Measurements from ENCODE around the gene ATN1. TPM values are rescaled to one million over a fixed set of nuclear protein-coding genes. Genes with fewer than 3 reads are reported as not detected.
"Not testable (repeated sequence)": the region's sequence is repeated elsewhere in the genome, so short reads cannot be mapped to it uniquely, and the experiment has no call there.

Gene ATN1
- total and polyA plus RNA-seq, 2 of the 4 experiments (the other 2 are of a cell fraction), result 3.4 to 58.7 TPM

GRCh38 chr12:6884539-6884938, 43.2 kb upstream of the ATN1 start:
- no peak for ATAC-seq (ENCODE audit: low read depth)
- Histone ChIP-seq H2BK5ac (ENCODE audit: low read depth, low read length, poor library complexity, severe bottlenecking) (no peak overlapping the region), H3K9me3 (ENCODE audit: control insufficient read depth, insufficient read depth, low read length) (no peaks in the 10 kb centered on the region), H2BK15ac (ENCODE audit: low read depth, low read length) (no peak overlapping the region), H4K8ac (ENCODE audit: low read depth in 2 of 2, low read length in 2 of 2) (no peak overlapping the region), H2AFZ (replicated peaks; ENCODE audit: low read length, poor library complexity) (no peak overlapping the region), H3K14ac (replicated peaks; ENCODE audit: low read depth, low read length) (no peak overlapping the region), H4K20me1 (ENCODE audit: insufficient read depth, low read length) (no peaks in the 10 kb centered on the region), H3K4me3 (ENCODE audit: insufficient read depth, low read depth, low read length) (no peak overlapping the region), H4K5ac (ENCODE audit: low read depth, low read length) (no peak overlapping the region), H2AK5ac (ENCODE audit: low read depth, low read length) (no peak overlapping the region), H4K91ac (ENCODE audit: insufficient read depth, low read depth, low read length) (no peak overlapping the region), H2BK120ac (ENCODE audit: low read depth, low read length) (no peak overlapping the region), H3K79me1 (ENCODE audit: low read depth in 1 of 2, low read length in 2 of 2) (peaks cover 4 to 5% of the 10 kb centered on the region in 2 experiments; a peak in 2 of 4 replicates), H3K23ac (ENCODE audit: low read depth, low read length) (no peak overlapping the region), H3K9ac (ENCODE audit: low read depth, low read length) (no peak overlapping the region), H3K36me3 (ENCODE audit: control insufficient read depth, insufficient read depth, low read length) (peaks cover 17% of the 10 kb centered on the region), H3K56ac (ENCODE audit: extremely low read depth, insufficient read depth, low read length) (no peak overlapping the region), H3K18ac (ENCODE audit: low read depth, low read length) (no peak overlapping the region), H3K4me2 (ENCODE audit: low read depth, low read length) (no peak overlapping the region), H3K27ac (ENCODE audit: insufficient read depth, low read length) (no peak overlapping the region), H3K4me1 (ENCODE audit: control insufficient read depth, insufficient read depth, low read length) (no peaks in the 10 kb centered on the region), H2BK20ac (ENCODE audit: low read depth, low read length) (no peak overlapping the region), H2AK9ac (replicated peaks; ENCODE audit: low read depth, low read length, poor library complexity) (no peak overlapping the region), H3K27me3 (ENCODE audit: control insufficient read depth, insufficient read depth, low read length) (no peaks in the 10 kb centered on the region), H3K9me1 (ENCODE audit: insufficient read depth, low read length) (0 out of 2 replicates have a peak, but pooled peaks cover 8% of the 10 kb centered on the region), H3K4ac (ENCODE audit: low read depth, low read length) (no peak overlapping the region)
- DNase-seq, result no peak
- WGBS, 2 experiments (ENCODE audit: extremely low coverage in 2 of 2, insufficient read length in 1 of 2), result 61% methylated on average over 13 of the region's 22 CpGs; no CpG with 5 or more reads in 1 of the 2 experiments
- no peak for TF ChIP-seq RFX5 (IDR thresholded peaks at IDR 0.05; ENCODE audit: low read depth, low read length)
- no peak for TF ChIP-seq CEBPB (IDR thresholded peaks at IDR 0.05; ENCODE audit: low read depth, low read length)
- no peak for TF ChIP-seq MXI1 (IDR thresholded peaks at IDR 0.05; ENCODE audit: borderline replicate concordance, low read depth, low read length)
- TF ChIP-seq SMC3 (IDR thresholded peaks at IDR 0.05; ENCODE audit: low read depth, low read length), result no peak
- TF ChIP-seq NFE2L2 (IDR thresholded peaks at IDR 0.05; ENCODE audit: low read depth, low read length), result no peak
- no peak for TF ChIP-seq MAZ (IDR thresholded peaks at IDR 0.05; ENCODE audit: borderline replicate concordance, low read depth, low read length)
- no peak for TF ChIP-seq CHD1 (IDR thresholded peaks at IDR 0.05; ENCODE audit: low read depth, low read length)
- TF ChIP-seq MAFK (IDR thresholded peaks at IDR 0.05; ENCODE audit: low read depth, low read length), result no peak
- no peak for TF ChIP-seq BHLHE40 (IDR thresholded peaks at IDR 0.05; ENCODE audit: low read depth, low read length)
- BruUV-seq (replicated peaks), result no TSS peak
- ChIA-PET POLR2A (ENCODE audit: unreplicated experiment) (no interaction called here), CTCF (interaction anchor here (1.8 kb wide), 1 partner anchor 12 kb away, joined by 5 read pairs; the partner anchor contains the start of gene SPSB2)
- in situ Hi-C loops (cut with MboI; ENCODE audit: low sequenced_read_pairs), result no loop called here
- dilution Hi-C loops (cut with HindIII; ENCODE audit: low sequenced_read_pairs, unreplicated experiment), result no loop called here
- intact Hi-C loops (cut with micrococcal nuclease), result no loop called here

DNA sequence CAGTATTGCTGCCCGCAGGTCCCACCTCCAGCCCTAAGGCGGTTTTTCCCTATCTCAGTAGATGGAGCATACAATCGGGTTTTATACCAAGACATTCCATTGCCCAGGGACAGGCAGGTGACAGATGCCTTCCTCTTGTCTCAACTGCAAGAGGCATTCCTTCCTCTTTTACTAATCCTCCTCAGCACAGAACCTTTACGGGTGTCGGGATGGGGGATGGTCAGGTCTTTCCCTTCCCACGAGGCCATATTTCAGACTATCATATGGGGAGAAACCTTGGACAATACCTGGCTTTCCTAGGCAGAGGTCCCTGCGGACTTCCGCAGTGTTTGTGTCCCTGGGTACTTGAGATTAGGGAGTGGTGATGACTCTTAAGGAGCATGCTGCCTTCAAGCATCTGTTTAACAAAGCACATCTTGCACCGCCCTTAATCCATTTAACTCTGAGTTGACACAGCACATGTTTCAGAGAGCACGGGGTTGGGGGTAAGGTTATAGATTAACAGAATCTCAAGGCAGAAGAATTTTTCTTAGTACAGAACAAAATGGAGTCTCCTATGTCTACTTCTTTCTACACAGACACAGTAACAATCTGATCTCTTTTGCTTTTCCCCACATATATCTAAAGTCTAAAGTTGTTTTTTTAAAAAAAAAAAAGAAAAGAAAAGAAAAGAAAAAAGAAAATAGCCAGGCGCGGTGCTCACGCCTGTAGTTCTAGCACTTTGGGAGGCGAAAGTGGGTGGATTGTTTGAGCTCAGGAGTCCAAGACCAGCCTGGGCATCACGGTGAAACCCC, 41.4 kb upstream of the ATN1 start:
- H4K5ac ChIP-seq (ENCODE audit: low read depth, low read length); H4K20me1 ChIP-seq (ENCODE audit: insufficient read depth, low read length); H3K79me1 ChIP-seq (ENCODE audit: low read depth in 1 of 2, low read length in 2 of 2); H3K27me3 ChIP-seq (ENCODE audit: control insufficient read depth, insufficient read depth, low read length); H3K14ac ChIP-seq (replicated peaks; ENCODE audit: low read depth, low read length); H3K18ac ChIP-seq (ENCODE audit: low read depth, low read length); ATAC-seq (ENCODE audit: low read depth); H3K9me3 ChIP-seq (ENCODE audit: control insufficient read depth, insufficient read depth, low read length); H3K9me1 ChIP-seq (ENCODE audit: insufficient read depth, low read length); intact Hi-C loops (cut with micrococcal nuclease); H4K91ac ChIP-seq (ENCODE audit: insufficient read depth, low read depth, low read length); H3K4ac ChIP-seq (ENCODE audit: low read depth, low read length); POLR2A ChIA-PET (ENCODE audit: unreplicated experiment); H2BK15ac ChIP-seq (ENCODE audit: low read depth, low read length); H2AK9ac ChIP-seq (replicated peaks; ENCODE audit: low read depth, low read length, poor library complexity); H3K27ac ChIP-seq (ENCODE audit: insufficient read depth, low read length); DNase-seq; BruUV-seq (replicated peaks); H3K4me3 ChIP-seq (ENCODE audit: insufficient read depth, low read depth, low read length); H3K9ac ChIP-seq (ENCODE audit: low read depth, low read length); in situ Hi-C loops (cut with MboI; ENCODE audit: low sequenced_read_pairs); H2AFZ ChIP-seq (replicated peaks; ENCODE audit: low read length, poor library complexity); H3K56ac ChIP-seq (ENCODE audit: extremely low read depth, insufficient read depth, low read length); H2BK5ac ChIP-seq (ENCODE audit: low read depth, low read length, poor library complexity, severe bottlenecking); H3K4me1 ChIP-seq (ENCODE audit: control insufficient read depth, insufficient read depth, low read length); dilution Hi-C loops (cut with HindIII; ENCODE audit: low sequenced_read_pairs, unreplicated experiment); H2BK20ac ChIP-seq (ENCODE audit: low read depth, low read length); H2AK5ac ChIP-seq (ENCODE audit: low read depth, low read length); H2BK120ac ChIP-seq (ENCODE audit: low read depth, low read length); H3K4me2 ChIP-seq (ENCODE audit: low read depth, low read length); H4K8ac ChIP-seq (ENCODE audit: low read depth in 2 of 2, low read length in 2 of 2); H3K23ac ChIP-seq (ENCODE audit: low read depth, low read length): not testable (repeated sequence)
- CTCF ChIA-PET, result interaction anchor here (1.8 kb wide), 1 partner anchor 14 kb away, joined by 5 read pairs; the partner anchor contains the start of gene SPSB2
- H3K36me3 ChIP-seq (ENCODE audit: control insufficient read depth, insufficient read depth, low read length), result peaks cover 17% of the 10 kb centered on the region
- no CpG with 5 or more reads among the region's 15 CpGs for WGBS, 2 experiments (ENCODE audit: extremely low coverage in 2 of 2, insufficient read length in 1 of 2)

All from IMR-90 (cell line).